ENCODE data around the gene TMEM200B.
"Not testable (repeated sequence)": the region's sequence is repeated elsewhere in the genome, so short reads cannot be mapped to it uniquely, and the experiment has no call there.

The TMEM200B gene

DNA sequence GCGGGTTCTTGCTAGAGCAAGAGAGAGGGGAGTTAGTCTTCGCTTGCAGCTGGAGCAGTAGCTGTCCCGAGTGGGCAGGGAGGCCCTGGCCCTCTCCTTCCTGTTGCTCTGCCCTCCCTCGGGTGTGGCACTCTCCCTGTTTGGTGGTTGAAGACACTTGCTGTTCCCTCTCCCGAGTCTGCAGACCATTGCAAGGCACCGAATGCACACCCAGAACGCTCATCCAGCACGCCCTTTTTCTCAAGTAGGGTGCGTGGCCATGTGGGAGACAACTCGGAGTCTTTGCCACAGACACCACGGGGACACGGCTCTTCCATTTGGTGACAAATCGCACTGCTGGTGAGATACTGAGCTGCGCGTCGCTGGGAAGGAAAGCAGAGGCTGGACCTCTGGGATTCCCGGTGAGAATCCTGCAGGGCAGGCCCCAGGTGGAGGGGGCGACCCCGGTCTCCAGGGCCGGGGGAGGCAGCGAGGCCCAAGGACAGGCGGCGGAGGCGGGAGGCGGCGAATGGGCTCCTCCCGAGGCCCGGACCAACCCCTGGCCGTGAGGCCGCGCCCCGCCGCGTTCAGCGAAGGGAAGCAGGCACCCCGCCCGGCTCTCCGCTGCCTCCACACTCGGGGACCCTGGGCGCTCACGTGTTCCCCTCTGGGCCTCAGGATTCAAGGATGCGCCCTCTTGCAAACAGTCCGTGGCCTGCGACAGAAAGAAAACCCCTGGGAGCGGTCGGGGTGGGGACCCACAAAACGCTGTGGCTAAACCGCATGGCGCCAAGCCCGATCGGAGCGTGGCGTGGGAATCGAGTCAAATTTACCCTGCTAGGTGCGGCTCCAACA is 10.4 kb upstream of the TMEM200B start:
- no peak for DNase-seq (ENCODE audit: low spot score)

DNA sequence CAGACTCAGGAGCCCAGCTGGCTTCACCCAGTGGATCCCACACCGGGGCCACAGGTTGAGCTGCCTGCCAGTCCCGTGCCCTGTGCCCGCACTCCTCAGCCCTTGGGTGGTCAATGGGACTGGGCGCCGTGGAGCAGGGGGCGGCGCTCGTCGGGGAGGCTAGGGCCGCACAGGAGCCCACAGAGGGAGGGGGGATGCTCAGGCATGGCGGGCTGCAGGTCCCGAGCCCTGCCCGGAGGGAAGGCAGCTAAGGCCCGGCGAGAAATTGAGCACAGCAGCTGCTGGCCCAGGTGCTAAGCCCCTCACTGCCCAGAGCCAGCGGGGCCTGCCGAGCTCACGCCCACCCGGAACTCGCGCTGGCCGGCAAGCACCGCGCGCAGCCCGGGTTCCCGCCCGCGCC is 7.4 kb upstream of the TMEM200B start:
- not testable (repeated sequence) for DNase-seq (ENCODE audit: low spot score)

DNA sequence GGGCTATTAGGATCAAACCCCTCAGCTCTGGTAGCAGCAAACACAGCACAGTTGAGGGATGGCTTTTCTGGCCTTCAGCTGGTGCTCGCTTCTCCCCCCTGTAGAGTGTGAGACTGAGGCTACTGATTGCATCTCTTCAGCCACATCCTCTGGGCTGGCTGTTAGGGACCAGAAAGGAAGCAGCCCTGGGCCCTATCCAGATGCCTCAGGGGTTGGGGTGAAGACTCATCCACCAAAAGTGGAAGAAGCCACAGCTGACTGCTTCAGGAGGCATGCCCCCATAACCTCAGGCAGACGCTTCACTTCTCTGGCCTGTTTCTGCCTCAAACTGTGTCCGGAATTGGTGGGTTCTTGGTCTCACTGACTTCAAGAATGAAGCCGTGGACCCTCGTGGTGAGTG is 6.2 kb upstream of the TMEM200B start:
- no peak for DNase-seq (ENCODE audit: low spot score)

DNA sequence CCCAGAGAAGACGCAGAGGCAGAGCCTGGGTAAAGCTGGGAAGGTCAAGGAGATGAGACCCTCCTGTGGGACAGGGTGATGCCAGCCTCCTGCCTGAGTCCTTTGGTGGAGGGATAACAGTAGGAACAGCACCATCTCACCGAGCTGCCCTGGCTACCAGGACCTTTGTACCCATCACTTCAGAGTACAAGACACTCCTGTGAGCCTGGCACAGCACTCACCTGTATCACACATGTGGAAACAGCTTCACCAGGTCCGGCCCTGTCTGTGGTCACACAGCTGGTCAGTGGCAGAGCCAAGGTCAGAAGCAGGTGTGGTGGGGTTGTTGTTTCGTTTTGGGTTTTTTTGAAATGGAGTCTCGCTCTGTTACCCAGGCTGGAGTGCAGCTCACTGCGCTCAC is 5.0 kb upstream of the TMEM200B start:
- DNase-seq (ENCODE audit: low spot score): no peak

DNA sequence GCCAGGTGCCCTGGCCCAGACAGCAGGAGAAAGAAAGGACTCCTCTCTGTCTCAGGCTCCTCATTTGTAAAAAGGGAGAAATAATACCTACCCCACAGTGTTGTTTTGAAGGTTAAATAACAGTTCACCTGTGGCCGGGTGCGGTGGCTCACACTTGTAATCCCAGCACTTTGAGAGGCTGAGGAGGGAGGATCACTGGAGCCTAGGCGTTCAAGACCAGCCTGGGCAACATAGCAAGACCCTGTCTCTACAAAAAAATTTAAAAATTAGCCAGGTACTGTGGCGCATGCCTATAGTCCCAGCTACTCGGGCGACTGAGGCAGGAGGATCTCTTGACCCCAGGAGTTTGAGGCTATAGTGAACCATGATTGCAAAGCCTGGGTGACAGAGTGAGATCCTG is 2.5 kb upstream of the TMEM200B start:
- no peak for DNase-seq (ENCODE audit: low spot score)

DNA sequence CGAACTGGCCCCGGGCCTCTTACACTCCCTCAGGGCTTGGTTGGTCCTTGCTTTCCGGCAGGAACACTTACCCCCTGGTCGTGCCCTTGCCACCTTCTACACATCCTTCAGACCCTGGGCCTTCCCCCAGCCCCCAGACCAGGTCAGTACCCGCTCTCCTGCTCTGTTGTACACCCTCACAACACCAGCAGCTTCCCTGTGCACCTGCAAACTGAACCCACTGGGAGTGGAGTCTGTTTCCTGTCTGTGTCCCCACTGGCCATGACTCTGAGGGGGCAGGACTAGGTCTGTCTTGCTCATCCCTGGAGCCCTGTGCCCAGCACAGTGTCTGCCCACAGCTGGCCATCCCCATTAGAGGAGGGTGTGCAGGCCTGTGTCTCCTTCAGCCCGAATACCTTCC is 2.1 kb upstream of the TMEM200B start:
- DNase-seq (ENCODE audit: low spot score): no peak

DNA sequence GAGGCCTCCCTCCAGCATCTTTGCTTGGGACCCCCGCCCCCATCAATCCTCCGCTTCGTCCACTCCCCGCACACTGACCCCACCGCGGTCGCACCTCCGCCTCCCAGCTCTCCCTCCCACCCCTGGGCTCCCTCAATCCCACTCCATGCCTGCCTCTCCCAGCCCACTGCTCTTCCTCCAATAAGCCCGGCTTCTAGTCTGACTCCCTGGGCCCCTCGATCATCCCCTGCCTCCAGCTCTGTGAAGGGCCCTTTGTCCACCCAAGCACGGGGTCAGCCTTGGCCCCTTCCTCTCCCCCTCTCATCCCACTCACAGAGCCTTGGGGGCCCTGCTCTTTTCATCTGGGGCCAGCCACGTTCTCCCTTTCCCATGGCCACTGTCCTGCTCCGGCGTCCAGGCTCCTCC is 1.5 kb upstream of the TMEM200B start:
- no peak for DNase-seq (ENCODE audit: low spot score)

DNA sequence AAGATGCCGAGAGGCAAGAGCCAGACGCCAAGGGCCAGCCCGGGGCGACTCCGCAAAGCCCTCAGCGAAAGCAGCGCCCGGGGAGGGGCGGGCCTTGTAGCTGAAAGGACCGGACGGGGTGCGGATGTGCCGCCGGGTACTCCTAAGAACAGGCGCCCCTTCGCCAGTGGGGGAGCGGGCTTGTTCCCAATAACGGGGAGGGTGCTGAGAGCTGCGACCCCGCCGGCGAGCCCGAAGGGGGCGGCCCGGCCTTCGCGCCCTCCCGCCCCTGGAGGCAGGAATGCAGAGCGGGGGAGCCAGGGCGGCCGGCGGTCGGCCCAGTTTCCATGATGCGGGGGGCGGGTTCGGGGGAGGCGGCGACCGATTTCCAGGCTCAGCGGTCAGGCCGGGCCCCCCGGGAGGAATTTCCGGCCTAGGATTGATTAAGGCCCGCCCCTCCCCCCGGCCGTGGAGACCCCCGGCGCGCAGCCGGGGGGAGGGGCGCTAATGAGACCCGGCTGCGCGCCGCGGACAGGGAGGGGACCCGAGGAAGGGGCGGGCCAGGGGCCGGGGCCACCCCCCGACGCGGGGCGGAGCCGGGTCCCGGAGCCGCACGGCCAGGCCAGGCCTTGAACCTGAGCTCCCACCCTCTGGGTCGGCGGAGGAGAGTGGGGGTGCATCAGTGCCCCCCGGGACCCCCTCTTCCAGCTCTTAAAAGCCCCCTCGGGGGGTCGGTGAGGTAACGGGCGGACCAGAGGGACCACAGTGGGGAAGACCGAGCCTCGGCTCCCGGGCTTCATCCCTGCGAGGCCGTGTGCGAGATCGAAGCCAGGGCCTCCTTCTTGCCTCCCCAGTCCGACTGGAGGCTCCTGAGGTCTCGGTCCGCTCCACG is 898 bp upstream of the TMEM200B start:
- DNase-seq (ENCODE audit: low spot score): no peak

DNA sequence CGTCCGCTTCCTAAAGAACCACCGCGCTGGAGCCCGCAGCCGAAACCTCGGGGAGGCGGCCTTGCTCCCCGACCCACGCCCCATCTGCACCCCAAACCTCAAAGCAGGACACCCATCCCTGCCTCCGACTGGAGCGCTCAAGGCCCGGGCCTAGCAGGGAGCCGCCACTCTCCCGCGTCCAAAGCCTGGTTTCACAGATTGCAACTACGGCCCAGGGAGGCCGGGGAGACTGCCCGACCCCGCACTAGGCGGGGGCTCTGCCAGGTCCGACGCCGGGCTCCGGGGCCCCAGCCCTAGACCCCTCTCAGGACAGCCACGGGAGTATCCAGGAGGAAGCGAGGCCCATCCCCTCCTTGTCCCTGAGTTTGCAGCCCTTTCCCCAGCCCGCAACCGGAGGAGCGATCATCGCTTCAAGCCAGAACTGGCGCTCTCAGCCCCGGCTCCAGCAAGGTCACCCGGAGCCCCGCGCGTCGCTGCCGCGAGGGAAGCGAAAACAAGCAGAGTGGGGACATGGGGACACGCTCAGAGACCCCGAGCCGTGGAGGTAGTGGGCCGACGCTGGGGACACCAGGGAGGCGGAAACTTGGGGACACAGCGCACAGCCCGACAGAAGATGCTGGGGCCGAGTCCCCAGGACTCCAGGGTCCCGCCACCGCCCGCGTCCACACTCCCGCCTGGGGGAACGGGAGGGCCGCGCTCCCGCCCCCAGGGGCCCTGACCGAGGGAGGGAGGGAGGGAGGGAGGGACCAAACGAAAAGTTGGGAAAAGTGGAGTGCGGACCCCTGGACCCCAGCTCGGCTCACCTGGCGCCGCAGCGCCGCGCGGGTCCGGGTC is 433 bp downstream of the TMEM200B start:
- no peak for DNase-seq (ENCODE audit: low spot score)

DNA sequence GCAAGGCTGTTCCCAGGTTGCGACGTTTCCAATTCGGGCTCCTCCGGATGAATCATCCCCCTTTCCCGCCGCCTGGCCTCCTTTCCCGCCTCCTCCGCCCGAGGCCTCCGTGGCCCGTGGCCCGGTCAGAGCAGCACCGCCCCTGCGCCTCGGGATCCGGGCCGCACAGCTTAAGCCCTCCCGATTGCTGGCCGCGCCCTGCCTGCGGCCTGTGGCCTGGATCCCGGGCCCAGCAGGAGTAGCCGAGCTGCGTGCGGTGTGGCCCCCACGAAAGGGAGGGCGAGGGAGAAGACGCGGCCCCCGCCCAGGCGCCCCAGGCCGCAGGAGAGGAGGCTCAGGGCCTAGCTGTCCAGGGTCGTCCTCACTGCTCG is 1.0 kb downstream of the TMEM200B start:
- DNase-seq (ENCODE audit: low spot score): no peak

DNA sequence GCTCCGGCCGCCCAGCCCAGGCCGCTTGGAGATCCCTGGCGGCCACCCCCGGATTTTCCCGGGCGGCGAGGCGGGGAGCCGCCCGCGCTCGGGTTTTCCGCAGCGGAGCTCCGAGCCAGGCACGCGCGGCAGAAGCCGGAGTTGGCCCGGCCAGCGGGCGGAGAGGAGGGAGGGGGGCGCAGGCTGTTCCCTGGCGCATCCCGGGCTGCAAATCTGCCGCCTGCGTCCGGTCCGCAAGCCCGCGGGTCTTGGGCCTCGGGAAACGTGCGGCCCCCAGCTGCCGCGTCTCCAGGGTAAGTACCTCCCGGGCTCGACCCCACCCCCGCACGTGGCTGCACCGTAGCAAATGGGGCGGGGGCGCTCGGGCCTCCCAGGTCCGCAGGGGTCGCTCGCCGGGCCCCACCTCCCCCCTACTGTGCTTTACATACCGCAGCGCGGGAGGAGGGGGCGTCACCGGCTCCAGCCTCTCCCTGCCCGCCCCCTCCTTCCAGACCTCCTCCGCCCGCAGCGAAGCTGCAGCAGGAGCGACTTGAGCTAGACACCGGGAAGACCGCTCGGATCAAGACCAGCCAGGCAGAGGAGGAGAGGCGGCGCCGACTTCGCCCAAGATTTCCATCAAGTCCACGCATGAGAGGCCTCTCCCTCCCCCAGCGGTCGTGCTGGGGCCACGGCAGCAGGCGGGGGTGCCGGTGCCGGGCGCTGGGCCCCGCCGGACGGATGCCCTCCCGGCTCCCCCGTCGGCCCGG is 1.6 kb downstream of the TMEM200B start:
- DNase-seq (ENCODE audit: low spot score): no peak

DNA sequence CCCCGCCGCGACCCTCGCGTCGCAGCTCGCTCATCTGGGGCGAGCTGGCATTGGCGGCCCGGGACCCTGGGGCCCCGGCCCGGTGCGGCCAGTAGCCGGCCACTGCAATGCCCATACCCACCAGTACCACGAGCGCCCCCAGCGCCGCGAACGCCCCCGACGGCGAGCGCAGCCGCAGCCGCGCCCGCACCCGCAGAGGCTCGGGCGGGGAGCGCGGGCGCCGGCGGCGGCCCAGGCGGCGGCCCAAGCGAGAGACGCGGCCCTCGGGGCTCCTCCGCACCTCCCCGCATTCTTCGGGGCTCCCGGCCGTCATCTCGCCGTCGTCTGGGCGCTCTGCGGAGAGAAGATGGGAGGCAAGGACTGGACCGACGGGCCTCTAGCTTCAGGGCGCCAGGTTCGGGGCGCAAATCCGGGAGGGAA is 2.2 kb downstream of the TMEM200B start:
- no peak for DNase-seq (ENCODE audit: low spot score)

DNA sequence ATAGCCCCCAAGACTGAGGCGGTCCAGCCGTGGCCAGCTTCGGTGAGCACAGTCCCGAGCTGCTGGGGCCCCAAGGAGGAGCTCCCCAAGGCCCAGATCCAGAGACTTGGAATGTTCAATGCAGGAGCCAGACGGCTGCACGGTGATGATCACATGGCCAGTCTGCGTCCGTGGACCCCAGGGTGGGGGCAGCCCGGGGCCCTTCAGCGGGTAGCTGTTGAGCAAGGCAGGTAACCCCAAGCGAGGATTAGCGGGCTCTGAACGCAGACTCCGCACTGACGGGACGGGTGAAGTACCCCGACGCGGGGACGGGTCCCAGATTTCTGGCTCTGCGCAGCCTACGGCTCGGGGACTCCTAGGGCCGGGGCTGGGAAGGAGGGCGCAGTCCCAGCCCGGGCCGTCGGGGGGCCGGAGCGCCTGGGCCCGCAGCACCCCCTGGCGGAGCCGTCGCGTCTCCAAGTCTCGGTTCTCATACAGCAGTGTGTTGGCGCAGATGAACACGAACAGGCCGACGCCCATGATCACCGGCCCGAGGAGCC is 2.7 kb downstream of the TMEM200B start:
- DNase-seq (ENCODE audit: low spot score): peak; percentile 70

DNA sequence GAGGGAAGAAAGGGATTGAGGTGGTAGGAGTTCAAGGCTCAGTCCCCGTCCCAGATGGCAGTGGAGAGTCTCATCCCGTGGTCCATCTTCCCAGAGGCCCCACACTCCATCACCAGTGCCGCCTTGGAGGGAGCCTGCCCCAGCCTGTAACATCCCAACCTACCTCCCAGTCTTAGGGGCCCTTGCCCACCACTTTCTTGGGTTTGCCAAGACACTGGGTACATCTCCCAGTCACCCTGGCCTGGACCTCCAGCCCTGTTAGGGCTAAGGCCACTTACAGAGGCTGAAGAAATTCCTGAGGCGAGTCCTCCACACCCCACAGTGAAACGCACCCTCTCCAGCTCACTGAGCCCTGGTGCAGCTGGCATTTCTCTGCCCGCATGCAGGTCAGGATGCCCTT is 3.3 kb downstream of the TMEM200B start:
- DNase-seq (ENCODE audit: low spot score): no peak

DNA sequence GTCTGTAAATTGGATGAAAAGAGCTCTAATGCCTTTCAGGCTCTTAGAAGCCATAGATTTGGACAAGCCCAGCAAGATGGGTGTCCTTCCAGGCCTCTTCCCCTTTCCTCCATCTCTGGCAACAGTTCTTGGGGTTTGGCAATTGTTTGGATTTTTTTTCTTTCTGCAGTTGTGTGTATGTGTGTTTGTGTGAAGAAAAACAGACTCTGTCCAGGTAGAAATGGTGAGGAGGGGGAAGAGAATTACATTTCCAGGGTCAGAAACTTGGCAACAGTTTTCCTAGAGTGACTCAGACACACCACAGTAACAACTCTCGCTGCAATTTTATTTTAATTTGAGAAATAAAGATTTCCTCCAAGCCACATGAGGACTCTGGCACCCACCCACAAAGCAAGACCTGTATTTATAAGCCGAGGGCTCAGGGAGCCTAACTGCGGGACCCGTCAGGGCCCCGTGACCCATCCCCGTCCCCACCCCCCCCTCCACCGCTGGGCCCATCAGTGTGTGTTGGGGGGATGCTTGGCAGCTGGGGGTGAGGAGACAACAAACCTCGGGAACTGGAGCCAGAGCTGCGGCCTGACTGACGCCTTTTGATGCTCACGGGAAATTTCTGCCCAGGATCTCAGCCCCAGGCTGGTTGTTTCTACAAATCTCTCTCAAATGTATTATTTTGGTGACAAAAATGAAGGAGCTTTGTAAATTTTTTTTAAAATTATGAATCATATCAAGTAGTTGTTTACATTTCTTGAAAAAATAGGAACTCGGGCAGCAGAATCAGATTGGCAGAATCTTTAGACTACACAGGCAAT is 4.4 kb downstream of the TMEM200B start:
- DNase-seq (ENCODE audit: low spot score): no peak

DNA sequence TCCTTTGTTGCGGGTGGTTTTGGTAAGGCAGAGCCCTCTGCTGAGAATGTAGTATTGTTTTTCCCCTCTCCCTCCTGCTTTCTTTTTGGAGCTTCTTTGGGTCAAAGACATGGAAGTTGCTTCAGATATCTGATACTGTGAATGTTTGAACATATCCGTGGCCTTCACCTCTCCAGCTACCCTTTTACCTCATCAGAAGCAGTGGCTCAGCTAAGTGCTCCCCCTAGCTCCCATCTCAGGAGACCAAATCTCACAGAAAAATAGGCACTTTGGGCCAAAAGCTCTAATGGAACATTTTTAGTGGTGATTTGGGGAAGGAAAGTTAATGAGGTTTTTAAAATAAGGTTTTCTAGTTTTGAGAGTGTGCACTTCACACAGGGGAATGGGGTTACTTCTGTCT is 6.3 kb downstream of the TMEM200B start:
- DNase-seq (ENCODE audit: low spot score): no peak

DNA sequence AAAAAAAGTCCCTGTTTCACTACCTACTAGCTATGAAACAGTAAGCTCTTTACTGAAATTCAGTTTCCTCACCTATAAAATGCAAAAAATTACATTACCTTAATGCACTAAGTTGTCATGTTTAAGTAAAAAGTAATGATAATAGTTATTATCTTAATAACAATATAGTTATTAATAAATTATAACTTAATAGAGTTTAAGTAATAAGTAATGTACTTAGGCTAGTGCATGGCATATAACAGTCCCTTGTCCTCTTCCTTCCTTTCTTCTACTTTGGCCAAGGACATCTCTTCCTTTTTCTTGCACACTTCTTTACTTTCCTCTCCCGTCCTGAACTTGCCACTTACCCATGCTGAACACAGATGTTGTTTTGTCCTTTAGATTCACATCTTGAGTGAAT is 9.0 kb downstream of the TMEM200B start:
- no peak for DNase-seq (ENCODE audit: low spot score)

DNA sequence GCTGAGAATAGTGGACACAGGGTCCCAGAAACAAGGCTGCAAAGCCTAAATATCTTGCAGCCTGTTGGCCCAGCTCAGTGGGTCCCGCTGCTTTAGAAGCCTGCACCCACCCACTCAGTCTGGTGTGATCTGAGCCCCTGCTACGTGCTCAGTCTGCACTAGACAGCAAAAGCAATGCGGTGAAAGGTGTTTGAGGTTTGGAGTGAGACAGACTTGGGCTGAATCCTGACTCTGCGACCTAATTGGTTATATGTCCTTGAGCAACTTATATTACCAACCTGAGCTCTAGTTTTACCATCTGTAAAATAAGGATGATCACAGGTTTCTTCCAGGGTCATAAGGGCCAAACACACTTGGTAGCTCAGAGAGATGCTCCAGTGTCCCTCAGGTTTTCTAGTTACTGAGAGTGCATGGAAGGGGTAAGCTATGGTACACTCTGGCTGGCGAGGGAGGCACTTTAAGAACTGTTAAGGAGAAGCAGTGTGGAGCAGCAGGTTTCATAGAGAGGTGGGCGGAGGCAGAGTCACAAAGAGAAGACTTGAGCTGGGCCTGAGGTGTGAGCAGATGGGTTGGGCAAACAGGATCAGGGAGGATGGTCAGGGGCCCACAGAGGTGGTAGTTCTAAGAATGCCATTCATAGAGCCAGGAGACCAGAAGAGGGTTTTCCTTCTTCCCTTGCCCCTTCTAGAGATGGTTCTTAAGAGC is 10.1 kb downstream of the TMEM200B start:
- DNase-seq (ENCODE audit: low spot score): no peak

DNA sequence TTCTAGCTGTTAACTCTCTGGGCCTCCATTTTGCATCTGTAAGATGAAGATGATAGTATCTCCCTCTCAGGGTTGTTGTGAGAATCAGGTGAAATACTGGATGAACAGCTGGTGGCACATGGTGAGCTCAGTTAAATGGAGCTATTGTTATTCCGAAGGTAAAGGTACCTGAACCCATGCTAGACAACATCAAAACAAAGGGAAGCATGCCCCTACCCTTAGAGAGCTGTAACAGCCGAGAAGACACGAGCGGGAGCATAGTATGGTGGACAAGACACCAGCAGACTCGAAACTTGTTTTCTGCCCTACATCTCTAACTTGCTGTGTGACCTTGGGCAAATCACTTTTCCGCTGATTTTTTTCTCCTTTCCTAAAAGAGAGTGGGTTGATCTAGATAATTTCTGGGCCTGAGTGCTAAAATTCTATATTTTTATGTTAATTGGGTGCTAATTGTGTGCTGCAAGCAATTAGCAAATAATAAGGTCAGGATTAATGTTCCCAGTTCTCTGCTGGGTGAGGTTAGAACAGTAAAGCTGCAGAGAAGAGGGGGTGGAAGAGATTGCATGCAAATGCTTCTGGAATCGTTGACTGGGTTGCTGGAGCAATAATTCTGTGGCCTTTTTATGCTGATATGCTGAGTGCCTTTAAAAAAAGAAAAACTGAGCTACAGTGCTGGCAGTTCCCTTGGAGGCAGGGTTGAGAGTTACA is 10.8 kb downstream of the TMEM200B start:
- no peak for DNase-seq (ENCODE audit: low spot score)

Data from hematopoietic multipotent progenitor cell treated with erythropoietin and hydrocortisone succinate and interleukin-3 and kit ligand, for 17 days (in vitro differentiated cells).